OCI-LY1 (cell line): ENCODE results near the gene ARF1.

Experiments used
- H2AFZ ChIP-seq: fragments of 200-600 bp; sonication (generic), shearing (Covaris generic); 2 replicates; pipeline ENCODE4 v1.6.0; 2014; ENCODE audit warnings: antibody characterized with exemption, mild to moderate bottlenecking, low read length
- H3F3A ChIP-seq: fragments of 200-600 bp; sonication (generic), shearing (Covaris generic); 2 replicates; pipeline ENCODE4 v1.6.0; 2014; ENCODE audit warnings: mild to moderate bottlenecking, antibody characterized with exemption, low read length, moderate library complexity; ENCODE audit not compliant: insufficient read depth
- H3K27ac ChIP-seq: fragments of 200-600 bp; sonication (generic); 2 replicates; pipeline ENCODE4 v1.5.1; 2014; ENCODE audit warnings: low read length, mixed run types, mild to moderate bottlenecking, low read depth; ENCODE audit not compliant: poor library complexity, severe bottlenecking
- H3K27me3 ChIP-seq: fragments of 200-600 bp; sonication (generic); 2 replicates; pipeline ENCODE4 v1.6.0; 2014; ENCODE audit warnings: antibody characterized with exemption, mild to moderate bottlenecking, low read length, moderate library complexity; ENCODE audit not compliant: insufficient read depth
- H3K36me3 ChIP-seq: fragments of 200-600 bp; sonication (generic); 2 replicates; pipeline ENCODE4 v1.6.1; 2014; ENCODE audit warnings: mild to moderate bottlenecking, antibody characterized with exemption, low read length, moderate library complexity, mixed read lengths; ENCODE audit not compliant: insufficient read depth
- H3K4me1 ChIP-seq: fragments of 200-600 bp; sonication (generic); 2 replicates; pipeline ENCODE4 v1.5.1; 2014; ENCODE audit warnings: mild to moderate bottlenecking, low read length, moderate library complexity; ENCODE audit not compliant: insufficient read depth, severe bottlenecking
- H3K4me2 ChIP-seq: fragments of 200-600 bp; sonication (generic), shearing (Covaris generic); 2 replicates; pipeline ENCODE4 v1.6.1; 2014; ENCODE audit warnings: low read length
- H3K4me3 ChIP-seq: fragments of 200-600 bp; sonication (generic); 2 replicates; pipeline ENCODE4 v1.5.1; 2014; ENCODE audit warnings: low read length, low read depth, mild to moderate bottlenecking, mixed read lengths; ENCODE audit not compliant: poor library complexity, severe bottlenecking
- H3K79me2 ChIP-seq: fragments of 200-600 bp; shearing (Covaris generic); 2 replicates; pipeline ENCODE4 v1.6.1; 2016; ENCODE audit warnings: mixed run types, low read length, mixed read lengths; ENCODE audit not compliant: insufficient read depth
- H3K9ac ChIP-seq: fragments of 200-600 bp; sonication (generic), shearing (Covaris generic); 2 replicates; pipeline ENCODE4 v1.6.1; 2014; ENCODE audit warnings: mild to moderate bottlenecking, low read length, mixed read lengths
- H3K9me2 ChIP-seq: fragments of 200-600 bp; sonication (generic), shearing (Covaris generic); 2 replicates; pipeline ENCODE4 v1.6.1; 2014; ENCODE audit warnings: low read depth, mild to moderate bottlenecking, low read length, mixed read lengths
- H3K9me3 ChIP-seq: fragments of 200-600 bp; shearing (Covaris generic); 2 replicates; pipeline ENCODE4 v1.6.1; 2014; ENCODE audit warnings: low read length, mixed read lengths
- H4K20me1 ChIP-seq: fragments of 200-600 bp; sonication (generic), shearing (Covaris generic); 2 replicates; pipeline ENCODE4 v1.6.0; 2016; ENCODE audit warnings: mild to moderate bottlenecking, low read length; ENCODE audit not compliant: insufficient read depth
- EZH2 ChIP-seq: fragments of 200-600 bp; sonication (generic), shearing (Covaris generic); IDR thresholded peaks from 2 replicates; pipeline ENCODE4 v1.8.0; 2017; ENCODE audit warnings: borderline replicate concordance, mixed run types, mild to moderate bottlenecking, antibody characterized with exemption, low read length, moderate library complexity, mixed read lengths
- TF ChIP-seq, protein P1 (sequence below): fragments of 200-600 bp; sonication (generic), shearing (Covaris generic); IDR thresholded peaks from 2 replicates; pipeline ENCODE4 v1.5.1; 2017; ENCODE audit warnings: mild to moderate bottlenecking, antibody characterized with exemption, low read length, moderate library complexity, mixed read lengths

Gene ARF1

DNA sequence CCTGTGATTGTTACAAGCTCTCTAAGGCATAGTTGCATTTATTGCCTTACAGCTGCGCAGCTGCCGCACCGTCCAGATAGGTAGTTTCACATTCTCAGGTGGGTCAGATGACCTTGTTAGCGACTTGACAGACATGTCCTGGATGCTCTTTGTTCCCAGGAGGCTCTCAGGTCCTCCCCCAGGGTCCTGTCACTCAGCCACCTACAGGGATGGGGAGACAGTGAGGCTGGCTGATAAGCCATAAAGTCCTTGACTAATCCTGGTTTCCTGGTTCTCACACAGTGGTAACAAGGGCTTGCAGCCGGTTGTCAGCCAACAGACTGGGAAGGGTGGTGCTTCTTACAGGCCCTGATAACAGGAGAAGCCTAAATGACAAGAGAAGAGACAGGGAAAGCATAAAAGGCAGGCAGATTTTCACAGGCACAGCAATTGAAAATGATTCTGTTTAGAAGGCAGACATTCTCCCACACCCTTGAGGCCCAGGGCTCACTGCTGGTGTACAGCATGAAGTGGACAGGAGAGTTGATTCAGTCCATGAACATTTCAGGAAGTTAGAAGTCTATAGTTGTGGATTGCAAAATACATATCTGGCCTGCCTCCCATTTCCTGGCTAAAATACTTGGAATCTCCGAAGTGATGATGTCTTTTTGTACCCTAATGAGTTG lies 2.9 kb downstream of the ARF1 start:
- Histone ChIP-seq H2AFZ (no peak overlapping the region), H3K36me3 (peaks cover 18% of the 10 kb centered on the region), H3K9me3 (no peaks in the 10 kb centered on the region), H3K27ac (no peak overlapping the region), H3K9me2 (no peaks in the 10 kb centered on the region), H3K4me3 (peak overlapping the region; percentile 92), H3F3A (no peaks in the 10 kb centered on the region), H3K4me2 (peak overlapping the region; percentile 96), H3K27me3 (no peaks in the 10 kb centered on the region), H4K20me1 (no peaks in the 10 kb centered on the region), H3K79me2 (peaks cover 79% of the 10 kb centered on the region), H3K4me1 (peaks cover 76% of the 10 kb centered on the region), H3K9ac (peak overlapping the region; percentile 89; the same call in 1 of the 2 replicates)
- TF ChIP-seq, protein P1, sequence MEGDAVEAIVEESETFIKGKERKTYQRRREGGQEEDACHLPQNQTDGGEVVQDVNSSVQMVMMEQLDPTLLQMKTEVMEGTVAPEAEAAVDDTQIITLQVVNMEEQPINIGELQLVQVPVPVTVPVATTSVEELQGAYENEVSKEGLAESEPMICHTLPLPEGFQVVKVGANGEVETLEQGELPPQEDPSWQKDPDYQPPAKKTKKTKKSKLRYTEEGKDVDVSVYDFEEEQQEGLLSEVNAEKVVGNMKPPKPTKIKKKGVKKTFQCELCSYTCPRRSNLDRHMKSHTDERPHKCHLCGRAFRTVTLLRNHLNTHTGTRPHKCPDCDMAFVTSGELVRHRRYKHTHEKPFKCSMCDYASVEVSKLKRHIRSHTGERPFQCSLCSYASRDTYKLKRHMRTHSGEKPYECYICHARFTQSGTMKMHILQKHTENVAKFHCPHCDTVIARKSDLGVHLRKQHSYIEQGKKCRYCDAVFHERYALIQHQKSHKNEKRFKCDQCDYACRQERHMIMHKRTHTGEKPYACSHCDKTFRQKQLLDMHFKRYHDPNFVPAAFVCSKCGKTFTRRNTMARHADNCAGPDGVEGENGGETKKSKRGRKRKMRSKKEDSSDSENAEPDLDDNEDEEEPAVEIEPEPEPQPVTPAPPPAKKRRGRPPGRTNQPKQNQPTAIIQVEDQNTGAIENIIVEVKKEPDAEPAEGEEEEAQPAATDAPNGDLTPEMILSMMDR = no peak
- TF ChIP-seq EZH2 = no peak

DNA sequence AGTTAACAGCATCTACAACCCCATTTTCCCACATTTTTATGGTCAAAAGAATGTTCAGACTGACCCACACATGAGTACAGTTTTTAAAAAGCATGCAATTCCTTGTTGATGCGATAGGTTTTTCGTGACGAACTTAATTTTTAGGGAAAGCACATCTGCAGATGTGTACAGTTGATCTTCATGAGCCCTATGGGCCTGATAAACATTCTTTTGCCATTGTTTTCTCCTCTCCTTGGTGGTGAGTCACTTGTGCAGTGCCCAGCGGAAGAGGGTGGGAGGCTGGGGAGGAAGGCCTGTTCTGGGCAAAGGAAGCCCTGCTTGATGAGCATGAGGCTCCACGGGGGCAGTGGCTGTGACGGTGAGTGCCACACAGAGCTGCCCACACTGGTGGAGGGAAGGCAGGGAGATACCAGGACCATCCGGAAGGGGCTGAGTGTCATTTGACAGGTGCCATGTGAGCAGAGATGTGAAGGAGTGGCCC lies 5.3 kb downstream of the ARF1 start:
- Histone ChIP-seq H3K9me3 (peaks cover 3% of the 10 kb centered on the region; the same call in 1 of the 2 replicates), H3K27me3 (no peaks in the 10 kb centered on the region), H2AFZ (no peak overlapping the region), H3K4me1 (peaks cover 68% of the 10 kb centered on the region), H3K9ac (no peak overlapping the region), H3K4me3 (no peak overlapping the region), H3K79me2 (peaks cover 100% of the 10 kb centered on the region), H3K9me2 (no peaks in the 10 kb centered on the region), H3F3A (no peaks in the 10 kb centered on the region), H3K4me2 (peak overlapping the region; percentile 32; the same call in 1 of the 2 replicates), H3K27ac (no peak overlapping the region), H4K20me1 (no peaks in the 10 kb centered on the region), H3K36me3 (peaks cover 42% of the 10 kb centered on the region)
- TF ChIP-seq, protein P1 = no peak
- TF ChIP-seq EZH2 = no peak

DNA sequence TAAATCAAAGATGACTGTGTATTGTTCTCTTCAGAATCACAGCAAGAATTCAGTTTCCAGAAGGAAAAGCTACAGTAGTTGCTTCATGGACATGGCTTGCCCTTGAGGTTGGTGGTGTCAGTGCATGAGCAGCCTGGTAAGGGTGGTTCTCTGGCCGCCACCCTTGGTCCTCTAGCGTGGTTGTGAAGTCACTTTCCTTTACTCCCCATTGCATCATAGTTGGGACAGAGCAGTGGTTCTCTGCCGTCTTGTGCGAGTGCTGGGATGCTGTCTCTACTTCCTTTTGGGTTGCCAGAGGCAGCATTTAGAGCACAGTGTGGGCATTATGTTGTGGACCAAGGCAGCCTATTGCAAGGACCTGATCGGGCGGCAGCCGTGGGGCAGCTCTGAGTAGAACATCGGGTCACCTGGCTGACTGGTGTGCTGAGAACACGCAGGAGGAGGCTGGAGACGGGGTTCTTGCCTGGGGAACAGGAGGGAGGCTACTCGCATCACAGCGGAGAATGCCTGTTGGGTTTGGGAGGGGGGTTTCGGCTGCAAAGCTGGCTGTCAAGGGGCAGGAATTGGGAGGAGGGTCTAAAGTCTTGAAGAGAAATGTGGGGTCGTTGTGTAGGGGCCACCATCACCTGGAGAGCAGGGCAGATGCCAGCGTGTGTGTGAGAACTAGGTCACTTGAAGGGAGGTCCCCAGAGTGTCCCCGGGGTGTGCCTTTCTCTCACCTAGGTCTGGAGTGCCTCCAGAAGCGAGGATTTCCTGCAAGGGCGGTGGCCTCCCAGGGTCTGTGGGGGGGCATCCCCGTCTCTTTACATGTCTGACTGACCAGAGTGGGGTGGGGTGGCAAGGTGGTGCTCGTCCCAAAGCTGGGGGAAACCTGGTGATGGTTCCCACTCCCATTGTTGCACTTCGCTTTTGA lies 6.3 kb downstream of the ARF1 start:
- peaks cover 53% of the 10 kb centered on the region for H3K36me3 ChIP-seq
- peaks cover 100% of the 10 kb centered on the region for H3K79me2 ChIP-seq
- no peak overlapping the region for H3K4me3 ChIP-seq
- no peak overlapping the region for H3K9ac ChIP-seq
- peaks cover 67% of the 10 kb centered on the region for H3K4me1 ChIP-seq
- H3K27me3 ChIP-seq = no peaks in the 10 kb centered on the region
- no peak overlapping the region for H3K27ac ChIP-seq
- peaks cover 3% of the 10 kb centered on the region; the same call in 1 of the 2 replicates for H3K9me3 ChIP-seq
- TF ChIP-seq EZH2 = no peak
- TF ChIP-seq, protein P1 = no peak
- no peak overlapping the region for H2AFZ ChIP-seq
- H3K9me2 ChIP-seq = no peaks in the 10 kb centered on the region
- no peaks in the 10 kb centered on the region for H4K20me1 ChIP-seq
- peak overlapping the region; percentile 21; the same call in 1 of the 2 replicates for H3K4me2 ChIP-seq
- no peaks in the 10 kb centered on the region for H3F3A ChIP-seq
